Stimulated activated naive B cell treated with anti-CD40 and anti-IgM and Interleukin-4, amounts not matched to agents 10 μg/mL and 1 μg/mL and 100 μg/mL, for 72 hours (primary cell): ENCODE results near the gene ITGB7.
"Not testable (repeated sequence)": the region's sequence is repeated elsewhere in the genome, so short reads cannot be mapped to it uniquely, and the experiment has no call there.

ENCODE experiments used
- ATAC-seq, 2 donors: fragments of 150-1000 bp; cut with Tn5 transposase; replicated peaks; 2 replicates each; pipeline ENCODE4 v1.10.0; 2021; ENCODE audit warnings: moderate library complexity in 1 of 2
- DNase-seq: peaks from one replicate; pipeline ENCODE4 v3.0.0; 2021
- H3K27ac Mint-ChIP-seq: one replicate; pipeline ENCODE4 v1.8.0; 2022; ENCODE audit warnings: mild to moderate bottlenecking, mixed read lengths
- H3K27me3 Mint-ChIP-seq, 2 donors: one replicate each; pipeline ENCODE4 v1.8.0; 2022; ENCODE audit warnings: mixed read lengths in 2 of 2
- H3K36me3 Mint-ChIP-seq, 2 donors: one replicate each; pipeline ENCODE4 v1.8.0; 2022; ENCODE audit warnings: mixed read lengths in 2 of 2, mild to moderate bottlenecking in 1 of 2
- H3K4me1 Mint-ChIP-seq, 2 donors: one replicate each; pipeline ENCODE4 v1.8.0; 2022; ENCODE audit warnings: mixed read lengths in 2 of 2, mild to moderate bottlenecking in 1 of 2
- H3K4me3 Mint-ChIP-seq, 2 donors: one replicate each; pipeline ENCODE4 v1.8.0; 2022; ENCODE audit warnings: mild to moderate bottlenecking in 2 of 2, mixed read lengths in 2 of 2, moderate library complexity in 1 of 2
- H3K9me3 Mint-ChIP-seq, 2 donors: one replicate each; pipeline ENCODE4 v1.8.0; 2022; ENCODE audit warnings: mixed read lengths in 2 of 2, mild to moderate bottlenecking in 1 of 2

ITGB7 gene

DNA sequence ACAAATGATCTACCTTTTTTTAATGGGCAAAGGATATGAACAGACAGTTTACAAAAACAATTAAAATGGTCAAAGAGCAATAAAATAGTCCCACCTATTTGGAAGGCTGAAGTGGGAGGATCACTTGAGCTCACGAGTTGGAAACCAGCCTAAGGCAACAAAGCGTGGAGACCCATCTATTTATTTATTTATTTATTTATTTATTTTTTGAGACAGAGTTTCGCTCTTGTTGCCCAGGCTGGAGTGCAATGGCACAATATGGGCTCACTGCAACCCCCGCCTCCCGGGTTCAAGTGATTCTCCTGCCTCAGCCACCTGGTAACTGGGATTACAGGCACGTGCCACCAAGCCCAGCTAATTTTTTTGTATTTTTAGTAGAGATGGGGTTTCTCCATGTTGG lies 29.6 kb downstream of the ITGB7 start:
- not testable (repeated sequence) for DNase-seq, H3K27ac Mint-ChIP-seq, H3K9me3 Mint-ChIP-seq, H3K27me3 Mint-ChIP-seq, H3K4me3 Mint-ChIP-seq, ATAC-seq
- Mint-ChIP-seq H3K4me1 (peaks cover 16 to 25% of the 10 kb centered on the region in 2 donors), H3K36me3 (peaks cover 6 to 13% of the 10 kb centered on the region in 2 donors)

DNA sequence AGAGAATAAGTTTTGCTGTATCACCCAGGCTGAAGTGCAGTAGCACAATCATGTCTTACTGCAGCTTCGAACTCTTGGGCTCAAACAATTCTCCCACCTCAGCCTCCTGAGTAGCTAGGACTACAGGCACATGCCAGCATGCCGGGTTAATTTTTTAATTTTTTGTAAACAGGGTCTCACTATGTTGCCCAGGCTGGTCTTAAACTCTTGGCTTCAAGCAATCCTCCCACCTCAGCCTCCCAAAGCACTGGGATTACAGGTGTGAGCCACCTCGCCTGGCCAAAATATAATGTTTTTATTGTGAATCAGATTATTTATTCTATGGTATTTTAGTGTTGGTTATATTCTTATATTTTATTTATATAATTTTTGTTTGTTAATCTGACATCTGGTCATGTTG lies 30.3 kb downstream of the ITGB7 start:
- Mint-ChIP-seq H3K4me3 (no peak overlapping the region), H3K27ac (no peak overlapping the region), H3K27me3 (no peaks in the 10 kb centered on the region), H3K36me3 (peaks cover 3 to 9% of the 10 kb centered on the region in 2 donors), H3K9me3 (no peaks in the 10 kb centered on the region), H3K4me1 (peaks cover 10 to 18% of the 10 kb centered on the region in 2 donors)
- ATAC-seq (no peak), DNase-seq (no peak)

DNA sequence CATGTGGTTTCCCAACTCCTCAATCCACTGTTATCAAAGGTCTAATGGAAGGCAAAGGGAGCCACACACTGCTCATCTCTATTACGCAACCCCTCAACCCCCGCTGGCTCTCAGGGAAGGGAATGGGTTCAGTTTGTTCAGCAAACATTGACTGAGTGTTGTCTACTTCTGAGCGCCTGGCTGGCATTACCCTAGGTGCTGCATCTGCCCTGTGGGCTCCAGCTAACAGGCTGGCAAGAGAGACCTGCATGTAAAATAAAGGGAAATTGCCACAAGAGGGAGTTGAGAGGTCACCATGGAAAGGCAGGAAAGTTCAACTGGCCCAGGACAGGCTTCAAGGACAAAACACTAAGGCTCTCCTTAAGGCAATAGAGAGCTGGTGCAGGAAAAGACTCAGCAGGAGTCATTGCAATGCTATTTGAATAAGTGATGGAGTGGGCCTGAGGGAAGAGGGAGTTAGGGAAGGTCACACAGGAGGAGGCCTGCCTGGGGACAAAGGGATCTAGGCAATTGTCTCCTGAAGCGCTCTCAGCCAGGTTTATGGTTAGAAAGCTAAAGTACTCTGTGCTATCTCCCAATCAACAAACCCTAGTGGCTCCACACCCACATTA lies 32.1 kb downstream of the ITGB7 start:
- peaks cover 5 to 11% of the 10 kb centered on the region in 2 donors for H3K4me1 Mint-ChIP-seq
- peaks cover 14 to 15% of the 10 kb centered on the region in 2 donors for H3K36me3 Mint-ChIP-seq
- DNase-seq: no peak
- H3K27me3 Mint-ChIP-seq: no peaks in the 10 kb centered on the region
- ATAC-seq: no peak
- no peak overlapping the region for H3K27ac Mint-ChIP-seq
- H3K9me3 Mint-ChIP-seq: no peaks in the 10 kb centered on the region
- H3K4me3 Mint-ChIP-seq: no peak overlapping the region

DNA sequence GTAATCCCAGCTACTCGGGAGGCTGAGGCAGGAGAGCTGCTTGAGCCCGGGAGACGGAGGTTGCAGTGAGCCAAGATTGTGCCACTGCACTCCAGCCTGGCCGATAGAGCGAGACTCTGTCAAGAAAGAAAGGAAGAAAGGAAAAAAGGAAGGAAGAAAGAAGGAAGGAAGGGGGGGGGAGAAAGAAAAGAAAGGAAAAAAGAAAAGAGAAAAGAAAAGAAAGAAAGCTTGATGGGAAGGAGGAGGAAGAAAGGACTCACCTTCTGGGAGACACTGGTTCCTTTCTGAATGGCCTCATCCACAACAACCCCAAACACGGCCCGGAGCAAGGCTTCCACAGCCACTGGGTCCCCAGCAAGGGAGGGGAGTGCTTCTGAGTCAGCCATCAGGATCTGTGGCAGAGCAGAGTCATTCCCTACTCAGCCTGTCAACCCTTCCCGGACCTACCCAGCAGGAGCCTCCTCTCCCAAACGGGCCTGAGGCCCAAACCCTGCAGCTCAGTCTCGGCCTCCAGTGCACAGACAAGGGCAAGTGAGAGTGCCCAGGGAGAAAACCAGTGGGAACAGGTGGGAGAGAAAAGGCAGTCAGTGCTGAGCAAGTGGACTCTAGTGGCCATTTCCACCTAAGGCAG lies 33.9 kb downstream of the ITGB7 start:
- no peaks in the 10 kb centered on the region for H3K27me3 Mint-ChIP-seq
- no peak overlapping the region for H3K27ac Mint-ChIP-seq
- no peaks in the 10 kb centered on the region for H3K9me3 Mint-ChIP-seq
- H3K36me3 Mint-ChIP-seq: peaks cover 19 to 20% of the 10 kb centered on the region in 2 donors
- H3K4me1 Mint-ChIP-seq: no peaks in the 10 kb centered on the region
- ATAC-seq (no peak), DNase-seq (no peak)
- no peak overlapping the region for H3K4me3 Mint-ChIP-seq

DNA sequence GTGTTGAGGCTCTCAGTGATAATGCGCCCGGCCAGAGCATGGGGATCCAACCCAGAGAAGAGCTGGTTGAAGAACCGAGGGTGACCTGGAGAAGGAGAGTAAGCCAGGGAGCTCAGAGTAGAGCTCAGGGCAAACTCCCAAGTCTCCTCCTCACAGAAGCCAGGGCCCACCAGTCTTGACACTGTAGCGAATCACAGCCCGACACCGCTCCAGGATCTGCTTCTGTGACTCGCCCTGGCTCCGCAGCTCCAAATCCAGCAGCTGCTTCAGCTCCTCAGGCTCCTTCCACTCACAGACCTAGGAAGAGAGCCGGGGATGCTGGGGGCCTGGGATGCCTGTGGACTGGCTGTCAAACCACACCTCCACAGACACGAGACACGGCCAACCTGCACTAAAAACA lies 34.7 kb downstream of the ITGB7 start:
- Mint-ChIP-seq H3K36me3 (peaks cover 19 to 20% of the 10 kb centered on the region in 2 donors), H3K27me3 (no peaks in the 10 kb centered on the region), H3K27ac (no peak overlapping the region), H3K9me3 (no peaks in the 10 kb centered on the region), H3K4me1 (no peaks in the 10 kb centered on the region), H3K4me3 (no peak overlapping the region)
- ATAC-seq (no peak), DNase-seq (no peak)

DNA sequence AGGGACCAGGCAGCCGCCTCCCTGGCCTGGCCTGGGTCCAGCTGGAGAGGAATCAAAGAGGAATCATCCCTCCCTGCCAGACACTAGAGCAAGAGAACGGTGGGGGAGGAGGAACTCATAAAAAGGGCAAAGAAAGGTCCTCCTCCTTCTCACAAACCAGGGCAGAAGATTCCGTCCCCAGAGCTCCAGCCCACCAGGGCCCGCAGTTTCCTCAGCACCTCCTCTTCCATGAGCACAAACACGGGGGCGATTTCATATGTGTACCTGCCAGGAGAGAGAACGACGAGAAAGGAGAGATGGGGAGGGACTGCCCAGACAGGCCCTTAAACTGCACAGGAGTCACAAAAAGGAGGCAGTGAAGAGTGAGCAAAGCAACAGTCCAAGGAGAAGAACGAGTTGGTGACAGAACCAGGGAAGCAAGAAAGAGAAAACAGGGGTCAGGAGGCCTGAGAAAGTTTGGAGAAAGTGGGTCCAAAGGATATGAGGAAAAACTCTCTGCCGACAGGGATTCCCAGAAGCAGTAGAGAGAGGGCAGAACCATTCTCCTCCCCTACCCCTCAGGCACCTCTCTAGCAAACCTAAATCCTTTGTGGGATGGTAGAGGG lies 35.2 kb downstream of the ITGB7 start:
- H3K27me3 Mint-ChIP-seq: no peaks in the 10 kb centered on the region
- H3K27ac Mint-ChIP-seq: no peak overlapping the region
- no peak for DNase-seq
- H3K36me3 Mint-ChIP-seq: peaks cover 19 to 20% of the 10 kb centered on the region in 2 donors
- ATAC-seq: no peak
- H3K4me3 Mint-ChIP-seq: no peak overlapping the region
- H3K9me3 Mint-ChIP-seq: no peaks in the 10 kb centered on the region
- no peaks in the 10 kb centered on the region for H3K4me1 Mint-ChIP-seq

DNA sequence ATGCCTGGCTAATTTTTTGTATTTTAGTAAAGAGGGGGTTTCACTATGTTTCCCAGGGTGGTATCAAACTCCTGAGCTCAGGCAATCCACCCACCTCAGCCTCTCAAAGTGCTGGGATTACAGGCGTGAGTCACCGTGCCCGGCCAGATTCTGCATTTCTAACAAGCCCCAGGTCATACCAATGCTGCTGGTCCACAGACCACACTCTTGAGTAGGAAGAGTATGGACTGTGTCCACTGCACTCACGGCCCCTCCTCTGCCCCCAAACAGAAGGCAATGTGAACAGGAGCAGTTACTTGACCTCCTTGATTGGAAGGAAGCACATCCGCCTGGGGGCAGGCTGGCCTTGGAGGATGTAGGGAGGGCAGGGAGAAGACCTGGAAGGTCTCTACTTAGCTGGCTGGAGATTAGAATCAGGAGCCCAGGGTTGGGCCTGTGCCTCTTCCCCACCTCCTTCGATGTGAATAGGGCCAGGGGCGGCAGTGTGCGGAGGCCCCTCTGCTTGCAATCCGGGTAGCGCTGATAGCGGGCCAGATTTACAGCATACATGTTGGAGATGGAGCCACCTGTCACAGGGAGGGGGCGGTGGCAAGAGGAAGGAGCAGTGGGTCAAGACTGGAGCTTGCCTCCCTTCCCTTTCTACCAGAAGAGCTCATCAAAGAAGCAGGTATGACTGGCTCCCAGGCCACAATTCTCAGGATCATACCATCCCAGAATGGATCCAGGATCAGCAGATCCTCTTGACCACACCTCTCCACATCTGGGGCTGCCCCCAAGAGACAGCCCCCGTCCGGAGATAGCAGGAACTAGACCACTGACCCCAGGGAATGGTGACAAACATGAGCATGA lies 36.0 kb downstream of the ITGB7 start:
- Mint-ChIP-seq H3K4me1 (no peaks in the 10 kb centered on the region), H3K4me3 (no peak overlapping the region), H3K27ac (no peak overlapping the region), H3K36me3 (peaks cover 19 to 23% of the 10 kb centered on the region in 2 donors), H3K9me3 (no peaks in the 10 kb centered on the region), H3K27me3 (no peaks in the 10 kb centered on the region)
- DNase-seq: no peak
- ATAC-seq: no peak

DNA sequence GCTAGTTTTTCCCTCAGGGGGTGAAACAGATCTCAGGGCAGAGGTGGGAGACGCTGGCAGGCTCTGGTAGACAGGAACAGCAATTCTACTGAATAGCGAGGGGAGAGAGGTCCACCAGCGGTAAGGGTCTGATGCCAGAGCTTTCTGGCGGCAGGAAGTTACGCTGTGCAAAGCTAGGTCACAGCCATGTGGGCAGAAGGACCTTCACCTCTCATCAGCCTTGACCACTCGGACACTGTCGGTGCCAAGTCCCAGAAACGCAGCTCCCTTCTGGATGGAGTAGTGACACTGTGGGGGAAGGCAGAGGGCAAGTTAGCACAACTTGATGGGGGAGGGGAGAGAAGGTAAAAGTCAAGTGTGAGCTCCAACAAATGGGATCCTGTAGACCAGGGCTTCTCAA lies 36.8 kb downstream of the ITGB7 start:
- peaks cover 19 to 23% of the 10 kb centered on the region in 2 donors for H3K36me3 Mint-ChIP-seq
- DNase-seq: no peak
- H3K27ac Mint-ChIP-seq: no peak overlapping the region
- no peaks in the 10 kb centered on the region for H3K4me1 Mint-ChIP-seq
- no peaks in the 10 kb centered on the region for H3K27me3 Mint-ChIP-seq
- no peaks in the 10 kb centered on the region for H3K9me3 Mint-ChIP-seq
- no peak overlapping the region for H3K4me3 Mint-ChIP-seq
- no peak for ATAC-seq

DNA sequence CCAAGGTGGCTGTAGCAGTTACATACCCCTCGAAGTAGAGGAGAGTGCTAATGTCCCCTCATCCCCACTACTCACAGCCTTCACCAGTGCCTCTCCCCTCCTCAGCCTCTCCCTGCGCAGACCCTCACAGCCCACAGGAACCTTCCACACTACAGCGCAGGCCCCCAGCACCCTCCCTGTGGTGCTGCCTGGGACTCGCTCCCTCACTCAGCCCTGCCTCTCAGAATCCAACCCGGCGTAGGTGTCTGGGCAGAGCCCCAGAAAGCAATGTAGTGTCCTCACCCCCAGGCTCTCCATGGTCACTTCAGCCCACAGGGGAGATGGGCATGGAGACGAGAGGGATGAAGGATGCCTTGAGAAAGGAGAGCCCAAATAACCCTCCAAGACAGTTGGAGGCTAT lies 37.4 kb downstream of the ITGB7 start:
- H3K27me3 Mint-ChIP-seq: no peaks in the 10 kb centered on the region
- peak overlapping the region; percentile 5 for H3K27ac Mint-ChIP-seq
- DNase-seq: no peak
- ATAC-seq: no peak
- H3K36me3 Mint-ChIP-seq: peaks cover 19 to 24% of the 10 kb centered on the region in 2 donors
- H3K4me1 Mint-ChIP-seq: no peaks in the 10 kb centered on the region
- no peak overlapping the region for H3K4me3 Mint-ChIP-seq
- no peaks in the 10 kb centered on the region for H3K9me3 Mint-ChIP-seq

DNA sequence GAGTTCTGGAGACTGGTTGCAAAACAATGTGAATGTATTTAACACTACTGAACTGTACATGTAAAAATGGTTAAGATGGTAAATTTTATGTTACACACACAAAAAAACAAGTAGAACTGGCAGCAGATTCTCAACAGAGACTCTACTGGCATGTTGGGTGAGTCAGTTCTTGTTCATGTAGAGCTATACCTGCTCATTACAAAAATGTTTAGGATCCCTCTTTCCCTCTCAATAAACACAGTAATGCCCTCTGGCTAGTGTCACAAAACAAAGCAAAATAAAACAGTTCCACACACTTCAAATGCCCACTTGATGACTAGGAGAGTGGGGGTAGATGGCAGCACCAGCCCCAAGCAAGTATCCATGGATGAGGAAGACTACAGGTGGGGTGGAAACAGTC lies 40.2 kb downstream of the ITGB7 start:
- H3K36me3 Mint-ChIP-seq: peaks cover 17 to 22% of the 10 kb centered on the region in 2 donors
- H3K9me3 Mint-ChIP-seq: no peaks in the 10 kb centered on the region
- no peak overlapping the region for H3K4me3 Mint-ChIP-seq
- no peak overlapping the region for H3K27ac Mint-ChIP-seq
- no peaks in the 10 kb centered on the region for H3K27me3 Mint-ChIP-seq
- ATAC-seq: no peak
- DNase-seq: no peak
- H3K4me1 Mint-ChIP-seq: no peaks in the 10 kb centered on the region

DNA sequence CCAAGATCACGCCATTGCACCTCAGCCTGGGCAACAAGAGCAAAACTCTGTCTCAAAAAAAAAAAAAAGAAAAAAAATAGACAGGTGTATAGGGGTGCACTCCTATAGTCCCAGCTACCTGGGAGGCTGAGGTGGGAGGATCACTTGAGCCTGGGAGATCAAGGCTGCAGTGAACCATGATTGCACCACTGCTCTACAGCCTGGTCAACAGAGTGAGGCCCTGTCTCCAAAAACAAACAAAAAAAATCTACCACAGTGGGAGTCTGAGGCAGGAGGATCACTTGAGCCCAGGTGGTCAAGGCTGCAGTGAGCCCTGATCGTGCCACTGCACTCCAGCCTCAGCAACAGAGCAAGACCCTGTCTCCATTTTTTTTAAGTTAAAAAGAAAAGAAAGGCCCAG lies 44.0 kb downstream of the ITGB7 start:
- not testable (repeated sequence) for H3K27me3 Mint-ChIP-seq, H3K27ac Mint-ChIP-seq, DNase-seq, H3K9me3 Mint-ChIP-seq, H3K4me1 Mint-ChIP-seq, H3K36me3 Mint-ChIP-seq, H3K4me3 Mint-ChIP-seq, ATAC-seq

DNA sequence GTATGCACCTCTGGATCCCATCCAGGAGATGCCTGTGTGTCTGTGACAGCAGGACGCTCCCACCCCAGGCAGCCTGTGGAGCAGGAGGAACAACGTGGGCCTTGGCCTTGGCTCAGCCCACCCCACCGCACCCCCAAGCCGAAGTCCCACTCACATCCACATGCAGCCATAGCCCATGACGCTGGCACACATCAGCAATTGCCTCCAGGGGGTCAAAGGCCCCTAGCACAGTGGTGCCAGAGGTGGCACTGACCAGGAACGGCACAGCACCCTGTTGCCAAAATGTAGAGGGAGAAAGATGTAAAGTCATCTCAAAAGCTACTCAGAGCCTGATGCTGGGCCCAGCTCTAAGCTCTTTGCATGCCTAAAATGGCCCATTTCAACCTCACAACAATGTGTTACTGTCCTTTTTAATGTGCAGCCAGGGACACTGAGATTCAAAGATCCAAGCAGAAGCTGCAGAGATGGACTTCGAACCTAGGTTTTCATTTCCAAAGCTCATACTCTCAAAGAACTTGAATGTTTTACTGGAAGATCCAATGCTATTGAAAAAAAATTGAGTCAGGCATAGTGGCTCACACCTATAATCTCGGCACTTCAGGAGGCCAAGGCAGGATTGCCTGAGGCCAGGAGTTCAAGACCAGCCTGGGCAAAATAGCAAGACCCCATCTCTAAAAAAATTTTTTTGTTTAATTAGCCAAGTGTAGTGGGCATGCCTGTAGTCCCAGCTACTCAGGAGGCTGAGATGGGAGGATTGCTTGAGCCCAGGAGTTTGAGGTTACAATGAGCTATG lies 45.7 kb downstream of the ITGB7 start:
- Mint-ChIP-seq H3K27ac (no peak overlapping the region), H3K9me3 (no peaks in the 10 kb centered on the region), H3K36me3 (peaks cover 4 to 5% of the 10 kb centered on the region in 2 donors), H3K27me3 (no peaks in the 10 kb centered on the region), H3K4me1 (peaks cover 5 to 8% of the 10 kb centered on the region in 2 donors), H3K4me3 (no peak overlapping the region)
- ATAC-seq (no peak), DNase-seq (no peak)

DNA sequence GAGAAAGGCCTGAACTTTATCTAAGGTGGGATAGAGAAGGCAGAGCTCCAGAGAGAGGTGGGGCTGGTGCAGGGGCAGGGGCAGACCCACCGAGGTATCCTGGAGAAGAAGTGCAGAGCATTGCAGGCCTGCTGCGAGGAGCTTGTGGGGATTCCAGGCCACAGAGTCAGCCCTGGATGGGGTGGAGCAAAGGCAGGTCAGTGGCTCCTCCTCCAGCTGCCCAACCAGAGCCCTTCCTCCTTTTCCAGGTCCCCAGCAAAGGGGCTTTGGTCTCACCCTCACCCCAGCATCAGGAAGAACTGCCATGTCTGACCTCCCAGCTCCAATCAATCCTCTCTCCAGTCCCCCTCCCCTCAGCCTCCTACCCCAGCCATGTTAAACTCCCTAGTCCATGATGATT lies 46.4 kb downstream of the ITGB7 start:
- no peak for DNase-seq

DNA sequence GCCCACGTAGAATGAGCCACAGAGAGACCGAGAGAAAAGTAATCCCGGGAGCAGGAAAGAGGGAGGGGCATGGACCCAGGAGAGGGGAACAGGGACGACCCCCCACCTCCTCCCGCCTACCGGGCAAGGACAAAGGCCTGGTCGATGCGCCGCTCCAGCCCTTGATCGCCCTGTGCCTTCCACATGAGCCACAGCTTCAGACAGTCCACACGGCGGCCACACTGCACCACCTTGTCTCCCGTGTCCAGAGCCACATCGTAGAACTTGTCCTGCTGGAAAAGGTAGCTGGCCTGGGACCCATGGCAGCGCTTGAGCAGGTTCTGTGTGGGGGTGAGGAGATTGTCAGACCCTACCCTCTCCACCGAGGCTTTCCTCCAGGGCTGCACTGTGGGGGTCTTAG lies 47.1 kb downstream of the ITGB7 start:
- Mint-ChIP-seq H3K36me3 (peaks cover 2 to 4% of the 10 kb centered on the region in 2 donors), H3K27ac (no peak overlapping the region), H3K27me3 (no peaks in the 10 kb centered on the region), H3K4me1 (peaks cover 5 to 8% of the 10 kb centered on the region in 2 donors), H3K9me3 (no peaks in the 10 kb centered on the region), H3K4me3 (no peak overlapping the region)
- ATAC-seq (no peak), DNase-seq (no peak)

More for the DNA sequence above, 46.4 kb downstream of the ITGB7 start:
- no peak overlapping the region for H3K27ac Mint-ChIP-seq
- H3K27me3 Mint-ChIP-seq: no peaks in the 10 kb centered on the region
- peaks cover 3 to 4% of the 10 kb centered on the region in 2 donors for H3K36me3 Mint-ChIP-seq
- H3K9me3 Mint-ChIP-seq: no peaks in the 10 kb centered on the region
- no peak for ATAC-seq
- H3K4me3 Mint-ChIP-seq: no peak overlapping the region
- H3K4me1 Mint-ChIP-seq: peaks cover 5 to 8% of the 10 kb centered on the region in 2 donors
